Activated T-helper 17 cell treated with anti-CD3 and anti-CD28 coated beads, Interleukin-2, amount 50 U/mL, for 72 hours (primary cell): Measurements from ENCODE around the gene MSI2. TPM values are rescaled to one million over a fixed set of nuclear protein-coding genes. Genes with fewer than 3 reads are reported as not detected.

Experiments used
- ATAC-seq: fragments of 150-1000 bp; cut with Tn5 transposase; replicated peaks from 2 replicates; pipeline ENCODE4 v1.10.0; 2021; ENCODE audit warnings: mild to moderate bottlenecking, moderate library complexity
- H3K27ac Mint-ChIP-seq: one replicate; pipeline ENCODE4 v1.8.0; 2022; ENCODE audit warnings: mixed read lengths
- H3K27me3 Mint-ChIP-seq: one replicate; pipeline ENCODE4 v1.8.0; 2022; ENCODE audit warnings: mixed read lengths
- H3K36me3 Mint-ChIP-seq: one replicate; pipeline ENCODE4 v1.8.0; 2022; ENCODE audit warnings: low read depth, mild to moderate bottlenecking, mixed read lengths
- H3K4me1 Mint-ChIP-seq: one replicate; pipeline ENCODE4 v1.8.0; 2022; ENCODE audit warnings: mixed read lengths
- H3K4me3 Mint-ChIP-seq: one replicate; pipeline ENCODE4 v1.8.0; 2022; ENCODE audit warnings: mild to moderate bottlenecking, mixed read lengths
- H3K9me3 Mint-ChIP-seq: one replicate; pipeline ENCODE4 v1.8.0; 2022; ENCODE audit warnings: mixed read lengths
- total RNA-seq, 2 donors: library from RNA; stranded (reverse); gene quantifications; one replicate each; pipeline ENCODE4 v1.2.3, GENCODE V29; 2022

The MSI2 gene
- total RNA-seq, 2 donors from 2014 or later, result 96.3 to 128 TPM

DNA sequence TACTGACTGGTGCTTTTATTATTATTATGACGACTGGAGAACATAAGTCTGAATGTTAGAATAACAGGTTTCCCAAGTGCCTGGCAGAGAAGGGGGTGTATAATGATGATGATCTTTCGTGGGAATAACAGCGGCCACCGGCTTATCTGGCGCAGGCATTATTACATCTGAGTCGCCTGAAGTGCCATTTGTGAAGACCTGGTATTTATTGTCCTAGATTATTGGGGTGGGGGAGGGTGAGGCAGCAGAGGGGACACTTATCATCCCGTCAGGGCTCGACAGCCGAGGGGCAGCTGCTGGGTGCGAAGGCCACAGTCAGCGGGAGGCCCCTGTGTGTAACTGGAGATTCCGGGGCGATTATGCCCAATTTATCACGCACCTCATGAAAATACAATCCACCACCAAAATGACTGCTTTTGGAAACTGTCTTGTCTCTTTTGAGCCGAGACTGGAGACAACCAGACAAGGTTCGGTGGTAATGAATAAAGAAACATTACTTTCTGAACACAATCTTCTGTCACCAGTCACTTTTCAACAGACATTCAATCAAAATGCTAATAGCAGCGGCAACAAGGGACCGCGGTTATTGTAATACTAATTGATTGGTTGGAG, 289.5 kb downstream of the MSI2 start:
- peak overlapping the region; percentile 13 for H3K27ac Mint-ChIP-seq

GRCh38 chr17:57548421-57549410, 292.4 kb downstream of the MSI2 start:
- Mint-ChIP-seq H3K27me3 (no peaks in the 10 kb centered on the region), H3K4me3 (no peak overlapping the region), H3K27ac (peak overlapping the region; percentile 30), H3K4me1 (peaks cover 26% of the 10 kb centered on the region), H3K36me3 (no peaks in the 10 kb centered on the region), H3K9me3 (no peaks in the 10 kb centered on the region)
- no peak for ATAC-seq

More for the DNA sequence above, 289.5 kb downstream of the MSI2 start:
- no peaks in the 10 kb centered on the region for H3K27me3 Mint-ChIP-seq
- no peaks in the 10 kb centered on the region for H3K36me3 Mint-ChIP-seq
- H3K9me3 Mint-ChIP-seq, result no peaks in the 10 kb centered on the region
- peaks cover 34% of the 10 kb centered on the region for H3K4me1 Mint-ChIP-seq
- no peak for ATAC-seq
- no peak overlapping the region for H3K4me3 Mint-ChIP-seq

DNA sequence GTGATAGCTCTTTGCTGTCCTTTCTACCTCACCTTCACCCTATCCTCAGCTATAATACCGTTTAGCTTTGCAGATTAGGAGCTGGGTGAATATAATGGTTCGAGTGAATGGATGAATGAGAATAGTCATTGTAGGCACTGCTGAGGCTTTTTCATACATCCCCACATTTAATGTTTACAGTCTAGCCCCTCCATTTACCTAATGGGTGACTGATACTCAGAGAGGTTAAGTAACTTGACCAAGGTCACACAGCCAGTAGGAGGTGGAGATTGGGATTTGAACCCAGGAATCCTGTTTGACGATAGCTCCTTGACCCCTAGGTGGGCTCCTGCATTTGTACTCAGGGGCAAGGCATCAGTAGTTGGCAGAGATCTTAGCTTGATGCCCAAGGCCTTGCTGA, 293.1 kb downstream of the MSI2 start:
- Mint-ChIP-seq H3K4me1 (peaks cover 20% of the 10 kb centered on the region), H3K27me3 (no peaks in the 10 kb centered on the region), H3K27ac (peak overlapping the region; percentile 68), H3K36me3 (no peaks in the 10 kb centered on the region), H3K4me3 (no peak overlapping the region), H3K9me3 (no peaks in the 10 kb centered on the region)
- ATAC-seq, result no peak

DNA sequence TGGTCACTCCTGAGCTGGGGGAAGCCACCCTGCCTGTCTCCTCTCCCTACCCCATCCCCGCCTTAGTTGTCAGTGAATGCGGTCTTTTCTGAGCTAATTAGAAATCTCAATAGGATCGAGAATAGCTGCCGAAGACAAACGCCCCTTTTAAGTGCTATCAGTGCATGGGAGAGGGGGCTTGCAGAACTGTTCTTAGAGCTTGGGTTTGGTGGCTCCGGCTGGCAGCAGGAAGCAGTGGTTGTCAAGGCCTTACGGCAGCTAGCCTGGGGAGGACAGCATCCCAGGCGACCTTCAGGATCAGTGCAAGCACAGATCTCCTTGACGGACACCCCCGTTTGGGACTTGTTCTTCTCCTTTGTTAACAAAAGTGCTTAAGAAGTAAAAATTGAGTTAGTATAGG, 293.7 kb downstream of the MSI2 start:
- peak overlapping the region; percentile 68 for H3K27ac Mint-ChIP-seq
- no peak for ATAC-seq
- H3K36me3 Mint-ChIP-seq, result no peaks in the 10 kb centered on the region
- no peaks in the 10 kb centered on the region for H3K9me3 Mint-ChIP-seq
- H3K27me3 Mint-ChIP-seq, result no peaks in the 10 kb centered on the region
- H3K4me1 Mint-ChIP-seq, result peaks cover 15% of the 10 kb centered on the region
- H3K4me3 Mint-ChIP-seq, result no peak overlapping the region

DNA sequence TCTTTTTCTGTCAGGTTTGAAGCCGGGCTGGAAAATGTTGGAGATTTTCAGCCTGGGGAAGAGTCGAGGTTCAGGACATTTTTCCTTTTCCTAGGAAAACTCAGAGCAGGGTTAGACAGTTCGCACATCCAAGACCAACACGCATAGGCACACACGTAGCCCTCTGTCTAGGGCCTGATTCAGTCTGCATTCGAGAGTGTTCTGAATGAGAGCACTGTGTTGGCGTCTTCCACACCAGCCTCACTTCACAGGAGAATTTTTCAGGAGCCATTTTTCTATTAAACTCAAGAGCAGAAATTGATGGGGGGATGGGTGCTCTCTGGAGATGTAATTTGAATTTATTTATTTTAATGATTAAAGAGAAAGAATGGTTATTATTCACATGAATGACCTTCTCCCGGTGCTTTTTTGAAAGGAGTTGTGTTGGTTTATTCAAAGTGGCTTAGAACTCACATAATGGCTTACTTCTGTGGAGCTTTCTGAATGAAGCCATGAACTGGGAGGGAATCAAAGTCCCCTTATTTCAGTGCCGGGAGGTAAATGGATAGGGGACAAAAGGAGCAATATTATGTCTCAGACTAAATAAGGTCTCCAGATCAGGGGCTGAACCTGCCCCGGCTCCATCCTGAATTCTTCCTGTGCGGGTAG, 294.5 kb downstream of the MSI2 start:
- Mint-ChIP-seq H3K4me1 (peaks cover 21% of the 10 kb centered on the region), H3K9me3 (no peaks in the 10 kb centered on the region), H3K4me3 (no peak overlapping the region), H3K27me3 (no peaks in the 10 kb centered on the region), H3K36me3 (no peaks in the 10 kb centered on the region), H3K27ac (peak overlapping the region; percentile 17)
- no peak for ATAC-seq

GRCh38 chr17:57551321-57552079, 295.2 kb downstream of the MSI2 start:
- Mint-ChIP-seq H3K4me3 (no peak overlapping the region), H3K36me3 (no peaks in the 10 kb centered on the region), H3K4me1 (peaks cover 21% of the 10 kb centered on the region), H3K27me3 (no peaks in the 10 kb centered on the region), H3K9me3 (no peaks in the 10 kb centered on the region), H3K27ac (no peak overlapping the region)
- ATAC-seq, result no peak

- Mint-ChIP-seq H3K4me1 (peaks cover 14% of the 10 kb centered on the region), H3K4me3 (no peak overlapping the region), H3K9me3 (no peaks in the 10 kb centered on the region), H3K27me3 (no peaks in the 10 kb centered on the region), H3K27ac (peak overlapping the region; percentile 32), H3K36me3 (no peaks in the 10 kb centered on the region)
- ATAC-seq, result no peak
These were observed 295.8 kb downstream of the MSI2 start for GRCh38 chr17:57552114-57552624.

DNA sequence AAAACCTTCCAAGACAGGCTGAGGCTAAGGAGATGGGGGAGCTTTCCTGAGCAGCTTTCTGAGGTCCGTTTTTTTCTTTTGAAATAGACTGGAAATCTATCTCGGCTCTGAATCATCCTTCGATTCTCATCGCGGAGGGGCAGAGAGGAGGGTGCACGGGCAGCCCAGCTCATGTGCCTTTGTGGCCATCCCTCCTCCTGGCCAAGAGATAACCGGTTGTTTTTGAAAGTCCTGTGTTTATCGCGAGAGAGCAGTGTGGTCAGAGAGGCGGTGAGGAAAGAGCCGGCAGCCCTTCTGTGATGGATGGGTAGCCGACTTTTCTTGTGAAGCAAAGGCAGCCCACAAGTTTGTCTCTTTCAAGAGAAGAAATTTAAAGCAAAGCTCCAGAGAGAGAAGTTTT, 297.2 kb downstream of the MSI2 start:
- no peak overlapping the region for H3K4me3 Mint-ChIP-seq
- no peak for ATAC-seq
- H3K4me1 Mint-ChIP-seq, result peaks cover 13% of the 10 kb centered on the region
- no peaks in the 10 kb centered on the region for H3K9me3 Mint-ChIP-seq
- no peaks in the 10 kb centered on the region for H3K27me3 Mint-ChIP-seq
- H3K27ac Mint-ChIP-seq, result no peak overlapping the region
- H3K36me3 Mint-ChIP-seq, result no peaks in the 10 kb centered on the region

DNA sequence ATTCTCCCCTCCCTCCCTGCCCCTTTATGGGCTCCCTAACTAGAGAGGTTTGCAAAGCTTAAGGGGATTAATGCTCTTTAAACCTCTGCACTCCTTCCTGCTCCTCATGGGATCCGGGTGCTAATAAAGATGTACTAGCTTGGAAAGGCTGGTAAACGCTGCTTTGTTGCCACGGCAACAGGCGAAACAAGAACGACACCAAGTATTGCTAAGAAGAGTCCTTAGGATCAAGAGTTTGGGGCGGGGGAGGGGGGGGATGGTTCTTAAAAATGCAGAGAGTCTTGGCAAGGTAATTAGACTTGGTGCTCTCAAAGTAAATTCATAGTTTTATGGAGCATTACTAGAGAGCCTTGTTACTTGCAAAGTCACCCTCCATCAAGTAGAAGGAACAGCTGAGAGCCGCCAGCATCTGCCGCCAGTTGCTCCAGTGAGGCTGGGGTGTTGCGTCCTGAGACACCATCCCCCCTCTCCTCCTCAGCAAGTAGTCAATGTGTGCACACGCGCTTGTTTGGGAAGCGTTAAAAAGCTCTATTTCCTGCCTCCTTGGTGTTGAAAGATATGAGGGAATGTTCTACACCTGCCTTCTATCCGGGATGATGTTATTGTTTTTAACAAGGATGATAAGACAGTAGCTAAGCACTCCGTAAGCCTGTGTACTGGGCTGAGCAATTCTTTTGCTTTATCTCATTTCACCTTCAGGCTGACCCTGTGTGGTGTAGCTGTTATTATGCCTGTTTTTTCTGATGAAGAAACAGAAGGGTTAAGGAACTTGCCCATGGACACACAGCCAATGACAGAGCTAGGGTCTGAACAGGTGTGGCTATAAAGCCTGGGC, 297.9 kb downstream of the MSI2 start:
- Mint-ChIP-seq H3K27ac (peak overlapping the region; percentile 74), H3K9me3 (no peaks in the 10 kb centered on the region), H3K4me3 (no peak overlapping the region), H3K36me3 (no peaks in the 10 kb centered on the region), H3K4me1 (peaks cover 13% of the 10 kb centered on the region), H3K27me3 (no peaks in the 10 kb centered on the region)
- ATAC-seq, result no peak

GRCh38 chr17:57554826-57555635, 298.7 kb downstream of the MSI2 start:
- H3K9me3 Mint-ChIP-seq, result no peaks in the 10 kb centered on the region
- no peaks in the 10 kb centered on the region for H3K36me3 Mint-ChIP-seq
- peaks cover 9% of the 10 kb centered on the region for H3K4me1 Mint-ChIP-seq
- H3K27me3 Mint-ChIP-seq, result no peaks in the 10 kb centered on the region
- H3K4me3 Mint-ChIP-seq, result no peak overlapping the region
- H3K27ac Mint-ChIP-seq, result peak overlapping the region; percentile 74
- ATAC-seq, result no peak

- H3K4me1 Mint-ChIP-seq, result peaks cover 9% of the 10 kb centered on the region
These were observed 299.4 kb downstream of the MSI2 start for GRCh38 chr17:57555636-57556175.

DNA sequence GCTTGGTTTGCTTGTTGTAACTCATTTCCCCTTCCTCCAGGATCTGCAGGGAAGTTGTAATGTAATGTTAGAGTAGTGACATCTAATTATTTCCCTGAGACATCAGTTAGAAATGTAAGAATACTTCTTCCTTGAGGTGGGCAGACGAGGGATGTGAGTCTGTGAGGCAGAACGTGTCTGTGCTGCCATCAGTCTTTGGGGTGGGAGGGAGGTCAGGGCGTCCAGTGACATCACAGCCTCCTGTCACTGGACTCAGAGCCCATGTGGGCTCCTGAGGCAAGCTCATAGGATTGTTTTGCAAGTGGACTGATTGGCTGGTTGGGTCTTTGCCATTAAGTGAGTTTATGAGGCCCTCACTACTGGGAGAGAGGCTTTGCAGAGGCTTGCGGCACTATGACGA, 300.0 kb downstream of the MSI2 start:
- no peaks in the 10 kb centered on the region for H3K27me3 Mint-ChIP-seq
- H3K4me3 Mint-ChIP-seq, result no peak overlapping the region
- no peaks in the 10 kb centered on the region for H3K36me3 Mint-ChIP-seq
- H3K27ac Mint-ChIP-seq, result no peak overlapping the region
- H3K4me1 Mint-ChIP-seq, result peaks cover 5% of the 10 kb centered on the region
- no peaks in the 10 kb centered on the region for H3K9me3 Mint-ChIP-seq
- ATAC-seq, result no peak

More at GRCh38 chr17:57555636-57556175, 299.4 kb downstream of the MSI2 start:
- ATAC-seq, result no peak
- H3K27me3 Mint-ChIP-seq, result no peaks in the 10 kb centered on the region
- no peaks in the 10 kb centered on the region for H3K9me3 Mint-ChIP-seq
- H3K36me3 Mint-ChIP-seq, result no peaks in the 10 kb centered on the region
- peak overlapping the region; percentile 74 for H3K27ac Mint-ChIP-seq
- no peak overlapping the region for H3K4me3 Mint-ChIP-seq
